GM12865 (cell line): ENCODE data around the gene UBE3C.

Experiments used
- DNase-seq: peaks from one replicate; pipeline ENCODE4 v3.0.0; 2010; ENCODE audit warnings: low read depth
- H3K4me3 ChIP-seq: 2 replicates; pipeline ENCODE4 v1.5.1; 2011; ENCODE audit warnings: mild to moderate bottlenecking, low read depth, low read length, control low read depth
- CTCF ChIP-seq: IDR thresholded peaks from 2 replicates; pipeline ENCODE4 v1.5.1; 2011; ENCODE audit warnings: low read length, control low read depth, low read depth, inconsistent platforms; ENCODE audit not compliant: insufficient read depth; ENCODE audit errors: missing control alignments

Gene UBE3C

GRCh38 chr7:157281221-157281998, 142.7 kb downstream of the UBE3C start:
- TF ChIP-seq CTCF = no peak
- no peak overlapping the region for H3K4me3 ChIP-seq
- DNase-seq = no peak

- TF ChIP-seq CTCF = no peak
- H3K4me3 ChIP-seq = no peak overlapping the region
- no peak for DNase-seq
Measured at GRCh38 chr7:157282141-157282801, 143.5 kb downstream of the UBE3C start.

GRCh38 chr7:157284229-157285014, 145.7 kb downstream of the UBE3C start:
- DNase-seq = no peak
- H3K4me3 ChIP-seq = no peak overlapping the region
- TF ChIP-seq CTCF = no peak

GRCh38 chr7:157291404-157292080, 152.8 kb downstream of the UBE3C start:
- DNase-seq = no peak
- no peak overlapping the region for H3K4me3 ChIP-seq
- TF ChIP-seq CTCF = no peak

GRCh38 chr7:157292258-157292657, 153.5 kb downstream of the UBE3C start:
- no peak overlapping the region for H3K4me3 ChIP-seq
- no peak for DNase-seq
- TF ChIP-seq CTCF = no peak

GRCh38 chr7:157292770-157293412, 154.2 kb downstream of the UBE3C start:
- DNase-seq = no peak
- TF ChIP-seq CTCF = no peak
- H3K4me3 ChIP-seq = no peak overlapping the region
